Endothelial cell of umbilical vein (primary cell): ENCODE data around the gene GPAT3. TPM values are rescaled to one million over a fixed set of nuclear protein-coding genes. Genes with fewer than 3 reads are reported as not detected.

Experiments
- BruUV-seq: library from RNA; stranded (reverse); fragments of 400-500 nt; replicated peaks from 2 replicates; lab custom pipeline; 2021; lab: Mats Ljungman, UMichigan
- CTCF ChIA-PET: fragments of 300-600, 350-600 bp; sonication (Branson Sonifier 250); formaldehyde crosslinking; loops from one replicate; lab custom pipeline; 2021; ENCODE audit warnings: antibody characterized with exemption, inconsistent platforms; lab: Charles Lee
- POLR2A ChIA-PET: fragments of 300-600, 350-600 bp; sonication (Branson Sonifier 250); formaldehyde crosslinking; loops from one replicate; lab custom pipeline; 2021; ENCODE audit warnings: antibody characterized with exemption, inconsistent platforms; lab: Charles Lee
- DNase-seq: peaks from one replicate; pipeline ENCODE4 v3.0.0-alpha.2; 2011; ENCODE audit warnings: low read depth, low spot score
- FAIRE-seq: peaks from 2 replicates; lab custom pipeline; 2011; peaks lifted over from hg19 to GRCh38; lab: Jason Lieb, UNC
- H2AFZ ChIP-seq: 2 replicates; pipeline ENCODE4 v1.6.0; 2012; ENCODE audit warnings: low read depth, low read length, control low read depth, inconsistent platforms
- H3K27ac ChIP-seq: 2 replicates; pipeline ENCODE4 v1.5.1; 2011; ENCODE audit warnings: low read depth, mild to moderate bottlenecking, control low read depth, low read length, moderate library complexity; ENCODE audit not compliant: insufficient read depth
- H3K27me3 ChIP-seq, 2 experiments: 2 replicates each; pipeline versions ENCODE4 v1.6.0 to v1.6.1; 2011; ENCODE audit warnings: low read length in 2 of 2, mixed read lengths in 1 of 2; ENCODE audit not compliant: control insufficient read depth in 2 of 2, insufficient read depth in 2 of 2
- H3K36me3 ChIP-seq, 2 experiments: 2 replicates in 1 of 2; 3 replicates in 1 of 2; pipeline ENCODE4 v1.5.1; 2011; ENCODE audit warnings: low read length in 2 of 2, mild to moderate bottlenecking in 1 of 2, moderate library complexity in 1 of 2; ENCODE audit not compliant: control insufficient read depth in 2 of 2, insufficient read depth in 2 of 2; ENCODE audit errors: extremely low read depth in 1 of 2
- H3K4me1 ChIP-seq: 3 replicates; pipeline ENCODE4 v1.5.1; 2011; ENCODE audit warnings: mild to moderate bottlenecking, low read length; ENCODE audit not compliant: control insufficient read depth, insufficient read depth; ENCODE audit errors: extremely low read depth
- H3K4me2 ChIP-seq: 2 replicates; pipeline ENCODE4 v1.6.1; 2011; ENCODE audit warnings: low read length, control low read depth, mixed read lengths; ENCODE audit not compliant: insufficient read depth
- H3K4me3 ChIP-seq, 3 experiments: fragments of 200-600 bp in 1 of 3; sonication (generic), shearing (Covaris generic) in 1 of 3; replicated peaks in 1 of 3; 2 replicates each; pipeline ENCODE4 v1.5.1; 2011 to 2016; ENCODE audit warnings: control low read depth in 3 of 3, low read length in 3 of 3, mild to moderate bottlenecking in 2 of 3, inconsistent platforms in 1 of 3, low read depth in 1 of 3, moderate library complexity in 1 of 3; ENCODE audit not compliant: insufficient read depth in 1 of 3
- H3K79me2 ChIP-seq: 2 replicates; pipeline ENCODE4 v1.6.0; 2012; ENCODE audit warnings: low read length, inconsistent platforms; ENCODE audit not compliant: control insufficient read depth, insufficient read depth
- H3K9ac ChIP-seq: replicated peaks from 2 replicates; pipeline ENCODE3; 2011; ENCODE audit warnings: low read length, control low read depth; ENCODE audit not compliant: insufficient read depth; ENCODE audit errors: extremely low read depth
- H3K9me1 ChIP-seq: replicated peaks from 3 replicates; pipeline ENCODE4 v1.6.0; 2011; ENCODE audit warnings: mild to moderate bottlenecking, low read length; ENCODE audit not compliant: control insufficient read depth, insufficient read depth; ENCODE audit errors: extremely low read depth
- H3K9me3 ChIP-seq: replicated peaks from 2 replicates; pipeline ENCODE4 v1.5.1; 2012; ENCODE audit warnings: low read length, inconsistent platforms; ENCODE audit not compliant: control insufficient read depth, insufficient read depth
- H4K20me1 ChIP-seq: replicated peaks from 2 replicates; pipeline ENCODE3; 2011; ENCODE audit warnings: mild to moderate bottlenecking, low read length; ENCODE audit not compliant: control insufficient read depth, insufficient read depth; ENCODE audit errors: extremely low read depth
- CTCF ChIP-seq, 2 donors: IDR thresholded peaks; 1 replicate in 1 of 2; 2 replicates in 1 of 2; pipeline ENCODE4 v1.5.1; 2011; ENCODE audit warnings: low read length in 2 of 2, mild to moderate bottlenecking in 2 of 2, moderate library complexity in 2 of 2, control low read depth in 1 of 2, inconsistent platforms in 1 of 2, low read depth in 1 of 2; ENCODE audit not compliant: insufficient read depth in 1 of 2; ENCODE audit errors: extremely low read depth in 1 of 2
- EZH2 ChIP-seq: IDR thresholded peaks from 2 replicates; pipeline ENCODE4 v1.6.1; 2012; ENCODE audit warnings: borderline replicate concordance, low read depth, mild to moderate bottlenecking, moderate library complexity, low read length, inconsistent platforms; ENCODE audit not compliant: severe bottlenecking
- FOS ChIP-seq: IDR thresholded peaks from 2 replicates; pipeline ENCODE4 v1.6.1; 2011; ENCODE audit warnings: mild to moderate bottlenecking, low read length, moderate library complexity, borderline replicate concordance; ENCODE audit not compliant: insufficient read depth
- GATA2 ChIP-seq: IDR thresholded peaks from 2 replicates; pipeline ENCODE4 v1.7.0; 2011; ENCODE audit warnings: low read depth, mild to moderate bottlenecking, moderate library complexity, mixed read lengths, low read length; ENCODE audit not compliant: insufficient read length, insufficient read depth
- JUN ChIP-seq: IDR thresholded peaks from 2 replicates; pipeline ENCODE4 v1.6.1; 2011; ENCODE audit warnings: borderline replicate concordance, low read depth; ENCODE audit not compliant: insufficient read length, insufficient read depth
- MYC ChIP-seq: IDR thresholded peaks from one replicate; pipeline ENCODE4 v1.6.1; 2011; ENCODE audit warnings: mild to moderate bottlenecking, low read depth, low read length
- POLR2A ChIP-seq: IDR thresholded peaks from 2 replicates; pipeline ENCODE4 v1.6.1; 2012; ENCODE audit warnings: low read depth, mild to moderate bottlenecking, control low read depth, low read length
- POLR2AphosphoS5 ChIP-seq: IDR thresholded peaks from 2 replicates; pipeline ENCODE4 v1.6.1; 2012; ENCODE audit warnings: low read depth, mild to moderate bottlenecking, control low read depth, low read length, moderate library complexity; ENCODE audit not compliant: insufficient read depth
- dilution Hi-C: fragments of 300-500 bp; cut with MboI; formaldehyde crosslinking; loops from one replicate; pipeline ENCODE4 v1.15.0; 2019; ENCODE audit warnings: low sequenced_read_pairs; ENCODE audit not compliant: extremely low pct_ligation_motif_present
- intact Hi-C: fragments of 100-400 bp; cut with micrococcal nuclease; formaldehyde crosslinking; loops from one replicate; pipeline ENCODE4 v1.10.0; 2022
- polyA plus RNA-seq, 4 experiments: library from polyadenylated mRNA; depleted of rRNA in 3 of 4; stranded (reverse) in 3 of 4; unstranded in 1 of 4; fragments of >200 nt; gene quantifications; 2 replicates each; pipeline versions ENCODE4 v1.2.1 to v1.2.3, GENCODE V29; 2011 to 2012; ENCODE audit warnings: missing spikeins in 1 of 4
- total RNA-seq: library from RNA; stranded (reverse); gene quantifications from 2 replicates; pipeline ENCODE4 v1.2.3, GENCODE V29; 2021

GPAT3 gene
- total and polyA plus RNA-seq, 2 donors (not counting 3 experiments of a cell fraction or from before 2014, with no cell fraction given): 0.36 to 2.1 TPM

- Histone ChIP-seq H3K9ac (no peak overlapping the region), H3K27ac (no peak overlapping the region), H2AFZ (no peak overlapping the region), H3K9me1 (no peaks in the 10 kb centered on the region), H4K20me1 (no peaks in the 10 kb centered on the region), H3K79me2 (no peaks in the 10 kb centered on the region), H3K4me1 (peaks cover 6% of the 10 kb centered on the region), H3K36me3 (no peaks in the 10 kb centered on the region), H3K27me3 (no peaks in the 10 kb centered on the region), H3K4me2 (no peak overlapping the region), H3K4me3 (no peak overlapping the region), H3K9me3 (no peaks in the 10 kb centered on the region)
- FAIRE-seq (no peak), DNase-seq (no peak)
- ChIA-PET CTCF (no interaction called here), POLR2A (no interaction called here)
- dilution Hi-C loops: no loop called here
- TF ChIP-seq POLR2AphosphoS5: no peak
- TF ChIP-seq JUN: no peak
- no peak for TF ChIP-seq MYC
- no peak for TF ChIP-seq POLR2A
- no peak for TF ChIP-seq GATA2
- no TSS peak for BruUV-seq
- intact Hi-C loops: no loop called here
Measured at GRCh38 chr4:83563998-83564397, 28.1 kb downstream of the GPAT3 start.

- Histone ChIP-seq H3K27me3 (no peaks in the 10 kb centered on the region), H3K79me2 (no peaks in the 10 kb centered on the region), H3K27ac (no peak overlapping the region), H4K20me1 (no peaks in the 10 kb centered on the region), H3K9ac (no peak overlapping the region), H3K4me1 (no peaks in the 10 kb centered on the region), H3K4me2 (no peak overlapping the region), H3K4me3 (no peak overlapping the region), H3K9me1 (no peaks in the 10 kb centered on the region), H2AFZ (no peak overlapping the region), H3K9me3 (no peaks in the 10 kb centered on the region), H3K36me3 (no peaks in the 10 kb centered on the region)
- DNase-seq (no peak), FAIRE-seq (no peak)
- no TSS peak for BruUV-seq
- intact Hi-C loops: no loop called here
- ChIA-PET POLR2A (no interaction called here), CTCF (no interaction called here)
- dilution Hi-C loops: no loop called here
- TF ChIP-seq FOS (no peak), EZH2 (no peak), POLR2AphosphoS5 (no peak), POLR2A (no peak), CTCF (IDR thresholded peaks at IDR 0.05; ENCODE audit: extremely low read depth in 1 of 2, insufficient read depth in 1 of 2, low read depth in 1 of 2, low read length in 2 of 2) (no peak)
Measured at GRCh38 chr4:83568062-83568461, 32.2 kb downstream of the GPAT3 start.
